ENCODE data around the gene CEPT1. TPM values are rescaled to one million over a fixed set of nuclear protein-coding genes. Genes with fewer than 3 reads are reported as not detected.
A peak's percentile ranks its signal among the peaks of the same experiment; 100 is the strongest.

Gene CEPT1
- total and polyA plus RNA-seq, 10 of the 15 experiments (the other 5 are each of a cell fraction or from before 2014, with no cell fraction given) = 29.4 to 77.9 (median 54.8) TPM

- TF ChIP-seq NFYB (IDR thresholded peaks at IDR 0.05; ENCODE audit: insufficient read depth, low read depth, low read length) (0 out of 2 replicates have a peak, but pooled peaks have one; percentile 14), MXI1 (IDR thresholded peaks at IDR 0.05; ENCODE audit: low read depth, low read length) (0 out of 2 replicates have a peak, but pooled peaks have one; percentile 43)
- TF ChIP-seq, protein P1, sequence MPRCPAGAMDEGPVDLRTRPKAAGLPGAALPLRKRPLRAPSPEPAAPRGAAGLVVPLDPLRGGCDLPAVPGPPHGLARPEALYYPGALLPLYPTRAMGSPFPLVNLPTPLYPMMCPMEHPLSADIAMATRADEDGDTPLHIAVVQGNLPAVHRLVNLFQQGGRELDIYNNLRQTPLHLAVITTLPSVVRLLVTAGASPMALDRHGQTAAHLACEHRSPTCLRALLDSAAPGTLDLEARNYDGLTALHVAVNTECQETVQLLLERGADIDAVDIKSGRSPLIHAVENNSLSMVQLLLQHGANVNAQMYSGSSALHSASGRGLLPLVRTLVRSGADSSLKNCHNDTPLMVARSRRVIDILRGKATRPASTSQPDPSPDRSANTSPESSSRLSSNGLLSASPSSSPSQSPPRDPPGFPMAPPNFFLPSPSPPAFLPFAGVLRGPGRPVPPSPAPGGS (IDR thresholded peaks at IDR 0.05; ENCODE audit: borderline replicate concordance, insufficient read depth, low read depth, low read length, poor library complexity, severe bottlenecking) = peak; percentile 100
Measured at GRCh38 chr1:111221633-111222291, 81.7 kb downstream of the CEPT1 start (continued).

- ATAC-seq (peak; percentile 57), DNase-seq (ENCODE audit: low read depth, low spot score) (peak; percentile 81), FAIRE-seq (no peak)
- Histone ChIP-seq H4K20me1 (ENCODE audit: control insufficient read depth, insufficient read depth) (no peaks in the 10 kb centered on the region), H3K27me3 (replicated peaks in 1 of 2; ENCODE audit: control insufficient read depth in 2 of 2, insufficient read depth in 2 of 2, low read length in 1 of 2) (no peaks in the 10 kb centered on the region), H3K4me2 (ENCODE audit: control insufficient read depth, insufficient read depth) (peak overlapping the region; percentile 93), H3K27ac (ENCODE audit: control insufficient read depth, insufficient read depth) (peak overlapping the region; percentile 100), H3K4me3 (peak overlapping the region; percentile 23; the same call in 1 of the 2 replicates), H3K79me2 (ENCODE audit: control insufficient read depth, insufficient read depth, low read length) (peaks cover 15% of the 10 kb centered on the region), H3K4me1 (ENCODE audit: control insufficient read depth, insufficient read depth, low read length) (peaks cover 88% of the 10 kb centered on the region), H2AFZ (ENCODE audit: control insufficient read depth, low read depth, low read length) (peak overlapping the region; percentile 53), H3K9me3 (replicated peaks; ENCODE audit: control insufficient read depth, insufficient read depth, low read length) (no peaks in the 10 kb centered on the region), H3K36me3 (ENCODE audit: control insufficient read depth in 2 of 2, insufficient read depth in 2 of 2, low read length in 1 of 2) (no peaks in the 10 kb centered on the region), H3K9ac (ENCODE audit: control insufficient read depth, insufficient read depth, low read length) (peak overlapping the region; percentile 97)
- WGBS (ENCODE audit: insufficient coverage, insufficient replicate concordance, low lambda C conversion rate, missing lambda C conversion rate) = 1% methylated on average over 10 of the region's 10 CpGs
- BruUV-seq (replicated peaks) = TSS peak; percentile 63
- ChIA-PET SMC1A (ENCODE audit: uncharacterized antibody, unreplicated experiment) (interaction anchor here (0.6 to 12.4 kb wide), 36 partner anchors 8 to 285 kb away, joined by 3 to 284 read pairs (median 4); partner anchors contain the start of genes CEPT1, DENND2D and DRAM2), CTCF (interaction anchor here (0.6 to 8.9 kb wide), 40 partner anchors 10 to 547 kb away, joined by 3 to 239 read pairs (median 5); partner anchors contain the start of genes CEPT1, DENND2D, DRAM2 and INKA2), POLR2A (interaction anchor here (0.5 to 8.8 kb wide), 9 partner anchors 8 to 907 kb away, joined by 3 to 371 read pairs (median 4); partner anchors contain the start of genes CD53 and DENND2D), RAD21 (ENCODE audit: unreplicated experiment) (interaction anchor here (0.7 to 9.9 kb wide), 32 partner anchors 10 to 547 kb away, joined by 3 to 109 read pairs (median 5); partner anchors contain the start of genes CD53, CEPT1, DDX20 and DENND2D)
- intact Hi-C loops (cut with micrococcal nuclease; ENCODE audit: unreplicated experiment) (loop anchor here (1.0 to 10.0 kb wide), 11 partner anchors 35 to 588 kb away; partner anchors contain the start of genes C1orf162 and LRIF1), in situ Hi-C loops (cut with MboI) (loop anchor here (5.0 to 10.0 kb wide), 3 partner anchors 110 to 542 kb away; no protein-coding TSS in a partner anchor)
- TF ChIP-seq TBL1XR1 (IDR thresholded peaks at IDR 0.05; ENCODE audit: low read depth, low read length) (peak; percentile 67; the same call in 1 of the 2 replicates), POU2F2 (IDR thresholded peaks at IDR 0.05; ENCODE audit: borderline replicate concordance, low read depth, low read length) (peak; percentile 81; the same call in 1 of the 3 replicates), SP1 (IDR thresholded peaks at IDR 0.05; ENCODE audit: low read depth, low read length) (peak; percentile 51)
- TF ChIP-seq, protein P2, sequence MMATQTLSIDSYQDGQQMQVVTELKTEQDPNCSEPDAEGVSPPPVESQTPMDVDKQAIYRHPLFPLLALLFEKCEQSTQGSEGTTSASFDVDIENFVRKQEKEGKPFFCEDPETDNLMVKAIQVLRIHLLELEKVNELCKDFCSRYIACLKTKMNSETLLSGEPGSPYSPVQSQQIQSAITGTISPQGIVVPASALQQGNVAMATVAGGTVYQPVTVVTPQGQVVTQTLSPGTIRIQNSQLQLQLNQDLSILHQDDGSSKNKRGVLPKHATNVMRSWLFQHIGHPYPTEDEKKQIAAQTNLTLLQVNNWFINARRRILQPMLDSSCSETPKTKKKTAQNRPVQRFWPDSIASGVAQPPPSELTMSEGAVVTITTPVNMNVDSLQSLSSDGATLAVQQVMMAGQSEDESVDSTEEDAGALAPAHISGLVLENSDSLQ (IDR thresholded peaks at IDR 0.05) = no peak
- TF ChIP-seq, protein P3, sequence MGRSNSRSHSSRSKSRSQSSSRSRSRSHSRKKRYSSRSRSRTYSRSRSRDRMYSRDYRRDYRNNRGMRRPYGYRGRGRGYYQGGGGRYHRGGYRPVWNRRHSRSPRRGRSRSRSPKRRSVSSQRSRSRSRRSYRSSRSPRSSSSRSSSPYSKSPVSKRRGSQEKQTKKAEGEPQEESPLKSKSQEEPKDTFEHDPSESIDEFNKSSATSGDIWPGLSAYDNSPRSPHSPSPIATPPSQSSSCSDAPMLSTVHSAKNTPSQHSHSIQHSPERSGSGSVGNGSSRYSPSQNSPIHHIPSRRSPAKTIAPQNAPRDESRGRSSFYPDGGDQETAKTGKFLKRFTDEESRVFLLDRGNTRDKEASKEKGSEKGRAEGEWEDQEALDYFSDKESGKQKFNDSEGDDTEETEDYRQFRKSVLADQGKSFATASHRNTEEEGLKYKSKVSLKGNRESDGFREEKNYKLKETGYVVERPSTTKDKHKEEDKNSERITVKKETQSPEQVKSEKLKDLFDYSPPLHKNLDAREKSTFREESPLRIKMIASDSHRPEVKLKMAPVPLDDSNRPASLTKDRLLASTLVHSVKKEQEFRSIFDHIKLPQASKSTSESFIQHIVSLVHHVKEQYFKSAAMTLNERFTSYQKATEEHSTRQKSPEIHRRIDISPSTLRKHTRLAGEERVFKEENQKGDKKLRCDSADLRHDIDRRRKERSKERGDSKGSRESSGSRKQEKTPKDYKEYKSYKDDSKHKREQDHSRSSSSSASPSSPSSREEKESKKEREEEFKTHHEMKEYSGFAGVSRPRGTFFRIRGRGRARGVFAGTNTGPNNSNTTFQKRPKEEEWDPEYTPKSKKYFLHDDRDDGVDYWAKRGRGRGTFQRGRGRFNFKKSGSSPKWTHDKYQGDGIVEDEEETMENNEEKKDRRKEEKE (IDR thresholded peaks at IDR 0.05) = no peak
- TF ChIP-seq, protein P4, sequence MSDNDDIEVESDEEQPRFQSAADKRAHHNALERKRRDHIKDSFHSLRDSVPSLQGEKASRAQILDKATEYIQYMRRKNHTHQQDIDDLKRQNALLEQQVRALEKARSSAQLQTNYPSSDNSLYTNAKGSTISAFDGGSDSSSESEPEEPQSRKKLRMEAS (IDR thresholded peaks at IDR 0.05; ENCODE audit: low read depth, low read length) = peak; percentile 50; the same call in 1 of the 2 replicates
Measured at GRCh38 chr1:111222308-111223125, 82.5 kb downstream of the CEPT1 start.

All from GM12878 (cell line).